DND-41 (cell line): ENCODE data around the gene FABP3.
A peak's percentile ranks its signal among the peaks of the same experiment; 100 is the strongest.

Experiments used
- ATAC-seq: fragments of 200-7000 bp; cut with Tn5 transposase; 3 replicates; pipeline ENCODE4 v1.9.1; 2021; ENCODE audit warnings: low read depth; ENCODE audit not compliant: insufficient read depth
- DNase-seq: peaks from one replicate; pipeline ENCODE4 v3.0.0-alpha.2; 2020
- H2AFZ ChIP-seq: 2 replicates; pipeline ENCODE4 v1.6.0; 2012; ENCODE audit warnings: low read depth, low read length
- H3K27ac ChIP-seq: 2 replicates; pipeline ENCODE4 v1.5.1; 2012; ENCODE audit warnings: low read length, inconsistent platforms
- H3K27me3 ChIP-seq: fragments of 200-600 bp; sonication (generic); 2 replicates; pipeline ENCODE4 v1.6.0; 2012; ENCODE audit warnings: low read length, mild to moderate bottlenecking, inconsistent platforms; ENCODE audit not compliant: insufficient read depth, poor library complexity
- H3K36me3 ChIP-seq: 2 replicates; pipeline ENCODE4 v1.5.1; 2012; ENCODE audit warnings: low read length, inconsistent platforms; ENCODE audit not compliant: insufficient read depth
- H3K4me1 ChIP-seq: 2 replicates; pipeline ENCODE4 v1.5.1; 2012; ENCODE audit warnings: mild to moderate bottlenecking, low read length; ENCODE audit not compliant: insufficient read depth
- H3K4me2 ChIP-seq: 2 replicates; pipeline ENCODE4 v1.6.0; 2012; ENCODE audit warnings: mild to moderate bottlenecking, moderate library complexity, low read length, inconsistent platforms; ENCODE audit not compliant: insufficient read depth
- H3K4me3 ChIP-seq, 2 experiments: fragments of 200-600 bp in 1 of 2; shearing (Covaris generic) in 1 of 2; 2 replicates each; pipeline ENCODE4 v1.5.1; 2012 to 2016; ENCODE audit warnings: inconsistent platforms in 2 of 2, low read length in 2 of 2, mild to moderate bottlenecking in 2 of 2, low read depth in 1 of 2, moderate library complexity in 1 of 2
- H3K79me2 ChIP-seq: 2 replicates; pipeline ENCODE4 v1.6.0; 2012; ENCODE audit warnings: low read length, inconsistent platforms; ENCODE audit not compliant: insufficient read depth
- H3K9ac ChIP-seq: 2 replicates; pipeline ENCODE4 v1.6.0; 2012; ENCODE audit warnings: low read depth, mild to moderate bottlenecking, inconsistent platforms, low read length, moderate library complexity
- H3K9me3 ChIP-seq: 2 replicates; pipeline ENCODE4 v1.5.1; 2012; ENCODE audit warnings: low read length, moderate library complexity, mild to moderate bottlenecking, inconsistent platforms; ENCODE audit not compliant: insufficient read depth, severe bottlenecking
- H4K20me1 ChIP-seq: 2 replicates; pipeline ENCODE4 v1.6.0; 2012; ENCODE audit warnings: low read length; ENCODE audit not compliant: insufficient read depth
- EZH2 ChIP-seq: IDR thresholded peaks from 3 replicates; pipeline ENCODE4 v1.6.1; 2012; ENCODE audit warnings: borderline replicate concordance, low read depth, mild to moderate bottlenecking, moderate library complexity, low read length, inconsistent platforms; ENCODE audit not compliant: severe bottlenecking
- TF ChIP-seq, protein P1 (sequence below): IDR thresholded peaks from 2 replicates; pipeline ENCODE4 v1.5.1; 2012; ENCODE audit warnings: borderline replicate concordance, low read length, moderate library complexity, mild to moderate bottlenecking; ENCODE audit not compliant: poor library complexity, severe bottlenecking; ENCODE audit errors: extremely low read depth

FABP3 gene

DNA sequence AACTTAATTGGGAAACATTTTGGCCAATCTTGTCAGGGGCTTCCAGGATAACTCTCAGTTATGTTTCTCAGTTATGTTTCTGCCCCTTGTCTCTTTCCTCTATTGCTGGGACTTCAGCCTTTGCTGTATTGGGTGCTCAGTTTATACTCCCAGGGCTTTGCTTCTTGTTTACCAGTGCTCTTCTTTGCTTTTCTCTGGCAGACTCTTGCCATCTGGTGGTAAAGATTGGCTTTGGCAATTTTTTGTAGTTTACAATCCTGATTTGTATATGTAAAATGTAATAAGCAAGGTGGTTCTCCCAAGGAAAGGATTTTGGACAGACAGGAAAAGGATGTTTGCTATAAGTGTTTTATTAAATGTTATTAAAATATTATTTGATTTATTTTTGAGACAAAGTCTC lies 37.9 kb downstream of the FABP3 start:
- Histone ChIP-seq H3K4me3 (no peak overlapping the region), H3K27me3 (no peaks in the 10 kb centered on the region), H3K4me1 (no peaks in the 10 kb centered on the region), H3K9ac (no peak overlapping the region), H3K79me2 (no peaks in the 10 kb centered on the region), H4K20me1 (no peaks in the 10 kb centered on the region), H3K9me3 (no peaks in the 10 kb centered on the region), H3K27ac (no peak overlapping the region), H3K4me2 (no peak overlapping the region), H2AFZ (no peak overlapping the region), H3K36me3 (peaks cover 9% of the 10 kb centered on the region; the same call in 1 of the 2 replicates)
- ATAC-seq (peak; percentile 50; the same call in 1 of the 3 replicates), DNase-seq (no peak)
- TF ChIP-seq EZH2: no peak
- TF ChIP-seq, protein P1, sequence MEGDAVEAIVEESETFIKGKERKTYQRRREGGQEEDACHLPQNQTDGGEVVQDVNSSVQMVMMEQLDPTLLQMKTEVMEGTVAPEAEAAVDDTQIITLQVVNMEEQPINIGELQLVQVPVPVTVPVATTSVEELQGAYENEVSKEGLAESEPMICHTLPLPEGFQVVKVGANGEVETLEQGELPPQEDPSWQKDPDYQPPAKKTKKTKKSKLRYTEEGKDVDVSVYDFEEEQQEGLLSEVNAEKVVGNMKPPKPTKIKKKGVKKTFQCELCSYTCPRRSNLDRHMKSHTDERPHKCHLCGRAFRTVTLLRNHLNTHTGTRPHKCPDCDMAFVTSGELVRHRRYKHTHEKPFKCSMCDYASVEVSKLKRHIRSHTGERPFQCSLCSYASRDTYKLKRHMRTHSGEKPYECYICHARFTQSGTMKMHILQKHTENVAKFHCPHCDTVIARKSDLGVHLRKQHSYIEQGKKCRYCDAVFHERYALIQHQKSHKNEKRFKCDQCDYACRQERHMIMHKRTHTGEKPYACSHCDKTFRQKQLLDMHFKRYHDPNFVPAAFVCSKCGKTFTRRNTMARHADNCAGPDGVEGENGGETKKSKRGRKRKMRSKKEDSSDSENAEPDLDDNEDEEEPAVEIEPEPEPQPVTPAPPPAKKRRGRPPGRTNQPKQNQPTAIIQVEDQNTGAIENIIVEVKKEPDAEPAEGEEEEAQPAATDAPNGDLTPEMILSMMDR: peak; percentile 67

DNA sequence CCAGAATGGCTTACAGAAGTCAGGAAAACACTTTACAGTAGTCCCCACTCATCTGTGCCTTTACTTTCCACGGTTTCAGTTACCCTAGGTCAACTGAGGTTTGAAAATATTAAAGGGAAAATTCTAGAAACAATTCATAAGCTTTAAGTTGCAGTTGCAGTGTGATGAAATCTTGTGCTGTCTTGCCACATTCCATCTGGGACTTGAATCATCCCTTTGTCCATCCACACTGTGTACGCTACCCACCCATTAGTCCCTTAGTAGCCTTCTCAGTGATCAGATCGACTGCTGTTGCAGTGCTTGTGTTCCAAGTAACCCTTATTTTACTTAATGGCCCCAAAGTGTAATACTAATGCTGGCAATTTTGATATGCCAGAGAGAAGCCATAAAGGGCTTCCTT lies 45.5 kb downstream of the FABP3 start:
- peaks cover 20% of the 10 kb centered on the region; the same call in 1 of the 2 replicates for H3K36me3 ChIP-seq
- H3K4me3 ChIP-seq: no peak overlapping the region
- H2AFZ ChIP-seq: no peak overlapping the region
- no peaks in the 10 kb centered on the region for H3K27me3 ChIP-seq
- no peak overlapping the region for H3K4me2 ChIP-seq
- TF ChIP-seq, protein P1: no peak
- no peak for TF ChIP-seq EZH2
- 0 out of 2 replicates have a peak, but pooled peaks cover 4% of the 10 kb centered on the region for H4K20me1 ChIP-seq
- DNase-seq (no peak), ATAC-seq (no peak)
- no peak overlapping the region for H3K27ac ChIP-seq
- no peaks in the 10 kb centered on the region for H3K79me2 ChIP-seq
- H3K4me1 ChIP-seq: no peaks in the 10 kb centered on the region
- no peak overlapping the region for H3K9ac ChIP-seq
- no peaks in the 10 kb centered on the region for H3K9me3 ChIP-seq

DNA sequence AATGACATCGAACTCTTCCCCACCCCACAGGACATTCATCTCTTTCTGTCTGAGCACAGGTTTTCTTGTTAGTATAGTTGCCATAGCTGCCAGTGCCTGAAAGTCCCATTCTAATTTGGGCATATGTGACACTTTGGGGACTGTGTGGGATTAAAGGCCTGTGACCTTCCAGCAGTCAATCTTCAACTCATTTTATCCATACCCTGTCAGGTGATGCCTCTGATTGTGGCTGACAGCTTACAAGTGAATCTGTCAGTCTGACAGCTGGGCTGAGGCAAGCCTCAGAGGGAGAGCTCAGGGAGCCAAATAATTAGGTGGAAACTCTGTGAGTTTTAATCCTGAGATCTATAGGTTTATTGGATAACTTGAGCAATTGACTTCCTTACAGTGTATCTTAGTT lies 46.4 kb downstream of the FABP3 start:
- Histone ChIP-seq H3K4me2 (no peak overlapping the region), H4K20me1 (0 out of 2 replicates have a peak, but pooled peaks cover 4% of the 10 kb centered on the region), H3K9ac (no peak overlapping the region), H3K27ac (no peak overlapping the region), H3K36me3 (peaks cover 20% of the 10 kb centered on the region), H2AFZ (no peak overlapping the region), H3K79me2 (no peaks in the 10 kb centered on the region), H3K27me3 (no peaks in the 10 kb centered on the region), H3K4me3 (no peak overlapping the region), H3K4me1 (no peaks in the 10 kb centered on the region), H3K9me3 (no peaks in the 10 kb centered on the region)
- DNase-seq (no peak), ATAC-seq (no peak)
- TF ChIP-seq, protein P1: no peak
- no peak for TF ChIP-seq EZH2

DNA sequence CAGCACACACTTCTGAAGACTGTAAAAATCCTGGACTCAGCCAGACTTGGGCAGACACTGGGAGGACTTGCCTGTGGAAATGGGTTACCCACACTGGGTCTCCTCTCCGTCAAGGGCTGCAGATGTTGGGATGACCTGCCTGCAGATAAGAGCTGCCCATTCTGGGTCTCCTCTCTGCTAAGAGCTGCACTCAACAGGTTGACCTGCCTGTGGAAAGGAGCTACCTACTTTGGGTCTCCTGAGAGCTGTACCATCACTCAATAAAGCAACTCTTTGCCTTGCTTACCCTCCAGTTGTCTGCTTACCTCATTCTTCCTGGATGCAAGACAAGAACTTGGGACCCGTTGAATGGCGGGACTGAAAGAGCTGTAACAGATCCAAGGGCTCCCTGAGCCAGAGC lies 47.9 kb downstream of the FABP3 start:
- Histone ChIP-seq H3K79me2 (no peaks in the 10 kb centered on the region), H3K36me3 (peaks cover 22% of the 10 kb centered on the region), H3K4me2 (no peak overlapping the region), H3K9me3 (no peaks in the 10 kb centered on the region), H4K20me1 (0 out of 2 replicates have a peak, but pooled peaks cover 4% of the 10 kb centered on the region), H3K27me3 (no peaks in the 10 kb centered on the region), H3K27ac (no peak overlapping the region), H3K4me3 (no peak overlapping the region), H3K4me1 (no peaks in the 10 kb centered on the region), H2AFZ (no peak overlapping the region), H3K9ac (no peak overlapping the region)
- no peak for ATAC-seq
- no peak for TF ChIP-seq EZH2
- TF ChIP-seq, protein P1: no peak
- DNase-seq: no peak
